Smooth muscle cell (in vitro differentiated cells): ENCODE data around the gene FBLN1. TPM values are rescaled to one million over a fixed set of nuclear protein-coding genes. Genes with fewer than 3 reads are reported as not detected.

Experiments
- DNase-seq: peaks from one replicate; lab custom pipeline; 2025; ENCODE audit not compliant: unreplicated experiment; lab: John Stamatoyannopoulos, UW
- H2AFZ ChIP-seq: fragments of 200-600 bp; sonication (generic); 2 replicates; pipeline ENCODE4 v1.6.0; 2016; ENCODE audit warnings: antibody characterized with exemption, low read depth, mild to moderate bottlenecking
- H3F3A ChIP-seq: fragments of 200-600 bp; sonication (generic); 2 replicates; pipeline ENCODE4 v1.6.0; 2017; ENCODE audit warnings: antibody characterized with exemption, low read depth
- H3K27ac ChIP-seq: fragments of 200-600 bp; sonication (generic); 2 replicates; pipeline ENCODE4 v1.5.1; 2016; ENCODE audit warnings: low read depth, mild to moderate bottlenecking
- H3K27me3 ChIP-seq: fragments of 200-600 bp; sonication (generic); 2 replicates; pipeline ENCODE4 v1.6.1; 2016; ENCODE audit warnings: low read depth, mild to moderate bottlenecking
- H3K36me3 ChIP-seq: fragments of 200-600 bp; sonication (generic); 2 replicates; pipeline ENCODE4 v1.5.1; 2016; ENCODE audit warnings: low read depth
- H3K4me1 ChIP-seq: fragments of 200-600 bp; sonication (generic); 2 replicates; pipeline ENCODE4 v1.5.1; 2016; ENCODE audit warnings: low read depth
- H3K4me2 ChIP-seq: fragments of 200-600 bp; sonication (generic); 2 replicates; pipeline ENCODE4 v1.6.0; 2016; ENCODE audit warnings: mild to moderate bottlenecking
- H3K4me3 ChIP-seq: fragments of 200-600 bp; sonication (generic); 2 replicates; pipeline ENCODE4 v1.5.1; 2016; ENCODE audit warnings: mild to moderate bottlenecking
- H3K79me2 ChIP-seq: fragments of 200-600 bp; sonication (generic); 2 replicates; pipeline ENCODE4 v1.6.0; 2016; ENCODE audit warnings: low read depth, mild to moderate bottlenecking
- H3K9ac ChIP-seq: fragments of 200-600 bp; sonication (generic); 2 replicates; pipeline ENCODE4 v1.6.0; 2016; ENCODE audit warnings: low read depth
- H3K9me3 ChIP-seq: fragments of 200-600 bp; sonication (generic); replicated peaks from 2 replicates; pipeline ENCODE4 v1.5.1; 2016; ENCODE audit warnings: low read depth
- H4K20me1 ChIP-seq: fragments of 200-600 bp; sonication (generic); 2 replicates; pipeline ENCODE4 v1.6.0; 2016; ENCODE audit warnings: low read depth
- WGBS: methylation state at CpG from one replicate; pipeline ENCODE4 v1.1.7; 2016; ENCODE audit warnings: low lambda C conversion rate; 5-methylcytosine and 5-hydroxymethylcytosine counted together
- polyA plus RNA-seq: library from polyadenylated mRNA; unstranded; fragments of >200 nt; fragmentation: Nextera tagmentation; extraction: Ambion mirVana; gene quantifications from 2 replicates; pipeline ENCODE4 v1.2.1, GENCODE V29; 2016
- total RNA-seq: library from RNA; depleted of rRNA; stranded (reverse); fragments of >200 nt; gene quantifications from 2 replicates; pipeline ENCODE4 v1.2.3, GENCODE V29; 2014
- TF ChIP-seq, protein P1 (sequence below): fragments of 200-600 bp; sonication (generic); IDR thresholded peaks from 2 replicates; pipeline ENCODE4 v1.5.1; 2017; ENCODE audit warnings: borderline replicate concordance, mild to moderate bottlenecking, antibody characterized with exemption; ENCODE audit not compliant: insufficient read depth, poor library complexity, severe bottlenecking

Gene FBLN1
- total and polyA plus RNA-seq, 2 experiments from 2014 or later = 90.9 to 296 TPM

DNA sequence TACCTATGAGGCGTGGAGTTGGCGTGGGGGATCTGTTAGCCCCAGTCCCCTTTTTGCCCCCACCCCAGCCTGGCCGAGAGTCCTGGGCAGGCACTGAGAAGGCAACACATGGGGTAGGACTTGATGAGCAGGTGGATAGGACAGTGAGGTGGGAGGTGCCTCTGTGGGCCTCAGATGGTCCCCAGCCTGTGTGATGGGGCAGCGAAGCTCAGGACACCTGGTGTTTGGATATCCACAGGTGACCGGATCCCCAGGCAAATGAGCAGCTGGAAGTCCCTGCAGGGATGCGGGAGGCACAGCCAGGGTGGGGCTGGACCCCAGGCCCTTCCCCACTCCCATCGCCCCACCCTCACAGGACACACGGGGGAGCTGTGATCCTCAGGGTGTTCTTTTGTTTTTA is 9.7 kb downstream of the FBLN1 start:
- no peaks in the 10 kb centered on the region for H3K9me3 ChIP-seq
- H3K27me3 ChIP-seq = no peaks in the 10 kb centered on the region
- no peaks in the 10 kb centered on the region for H3K36me3 ChIP-seq
- peak overlapping the region; percentile 9 for H3K4me2 ChIP-seq
- no peak for DNase-seq
- peaks cover 29% of the 10 kb centered on the region for H4K20me1 ChIP-seq
- TF ChIP-seq, protein P1, sequence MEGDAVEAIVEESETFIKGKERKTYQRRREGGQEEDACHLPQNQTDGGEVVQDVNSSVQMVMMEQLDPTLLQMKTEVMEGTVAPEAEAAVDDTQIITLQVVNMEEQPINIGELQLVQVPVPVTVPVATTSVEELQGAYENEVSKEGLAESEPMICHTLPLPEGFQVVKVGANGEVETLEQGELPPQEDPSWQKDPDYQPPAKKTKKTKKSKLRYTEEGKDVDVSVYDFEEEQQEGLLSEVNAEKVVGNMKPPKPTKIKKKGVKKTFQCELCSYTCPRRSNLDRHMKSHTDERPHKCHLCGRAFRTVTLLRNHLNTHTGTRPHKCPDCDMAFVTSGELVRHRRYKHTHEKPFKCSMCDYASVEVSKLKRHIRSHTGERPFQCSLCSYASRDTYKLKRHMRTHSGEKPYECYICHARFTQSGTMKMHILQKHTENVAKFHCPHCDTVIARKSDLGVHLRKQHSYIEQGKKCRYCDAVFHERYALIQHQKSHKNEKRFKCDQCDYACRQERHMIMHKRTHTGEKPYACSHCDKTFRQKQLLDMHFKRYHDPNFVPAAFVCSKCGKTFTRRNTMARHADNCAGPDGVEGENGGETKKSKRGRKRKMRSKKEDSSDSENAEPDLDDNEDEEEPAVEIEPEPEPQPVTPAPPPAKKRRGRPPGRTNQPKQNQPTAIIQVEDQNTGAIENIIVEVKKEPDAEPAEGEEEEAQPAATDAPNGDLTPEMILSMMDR = no peak
- no peak overlapping the region for H3K9ac ChIP-seq
- WGBS = 94% methylated on average over 8 of the region's 8 CpGs
- peaks cover 76% of the 10 kb centered on the region for H3K79me2 ChIP-seq
- H3K4me3 ChIP-seq = no peak overlapping the region
- H3F3A ChIP-seq = peaks cover 21% of the 10 kb centered on the region
- H2AFZ ChIP-seq = no peak overlapping the region
- peaks cover 59% of the 10 kb centered on the region for H3K4me1 ChIP-seq
- H3K27ac ChIP-seq = peak overlapping the region; percentile 53

GRCh38 chr22:45515676-45516075 is 13.0 kb downstream of the FBLN1 start:
- TF ChIP-seq, protein P1 = no peak
- Histone ChIP-seq H3K4me2 (peak overlapping the region; percentile 60), H3K27ac (no peak overlapping the region), H3K79me2 (peaks cover 60% of the 10 kb centered on the region), H4K20me1 (peaks cover 42% of the 10 kb centered on the region), H3K4me3 (no peak overlapping the region), H2AFZ (no peak overlapping the region), H3K36me3 (no peaks in the 10 kb centered on the region), H3K9me3 (no peaks in the 10 kb centered on the region), H3K27me3 (no peaks in the 10 kb centered on the region), H3K4me1 (peaks cover 48% of the 10 kb centered on the region), H3F3A (peaks cover 4% of the 10 kb centered on the region), H3K9ac (no peak overlapping the region)
- WGBS = 61% methylated on average over 9 of the region's 9 CpGs
- no peak for DNase-seq

- H3K27me3 ChIP-seq = no peaks in the 10 kb centered on the region
- DNase-seq = no peak
- no peaks in the 10 kb centered on the region for H3K36me3 ChIP-seq
- peaks cover 42% of the 10 kb centered on the region for H4K20me1 ChIP-seq
- peaks cover 60% of the 10 kb centered on the region for H3K79me2 ChIP-seq
- peak overlapping the region; percentile 60 for H3K4me2 ChIP-seq
- no peaks in the 10 kb centered on the region for H3K9me3 ChIP-seq
- peaks cover 44% of the 10 kb centered on the region for H3K4me1 ChIP-seq
- TF ChIP-seq, protein P1 = no peak
- WGBS = 51% methylated on average over 7 of the region's 7 CpGs
- no peak overlapping the region for H3K27ac ChIP-seq
- no peak overlapping the region for H3K9ac ChIP-seq
- H2AFZ ChIP-seq = no peak overlapping the region
- H3K4me3 ChIP-seq = no peak overlapping the region
- no peaks in the 10 kb centered on the region for H3F3A ChIP-seq
Observed at GRCh38 chr22:45516163-45516562, 13.5 kb downstream of the FBLN1 start.

GRCh38 chr22:45516923-45517675 is 14.4 kb downstream of the FBLN1 start:
- Histone ChIP-seq H3F3A (no peaks in the 10 kb centered on the region), H3K4me2 (peak overlapping the region; percentile 60), H3K79me2 (peaks cover 60% of the 10 kb centered on the region), H3K4me3 (no peak overlapping the region), H3K36me3 (no peaks in the 10 kb centered on the region), H2AFZ (no peak overlapping the region), H3K27me3 (no peaks in the 10 kb centered on the region), H3K27ac (no peak overlapping the region), H3K4me1 (peaks cover 37% of the 10 kb centered on the region), H3K9me3 (no peaks in the 10 kb centered on the region), H4K20me1 (peaks cover 41% of the 10 kb centered on the region), H3K9ac (no peak overlapping the region)
- WGBS = 60% methylated on average over 16 of the region's 18 CpGs
- DNase-seq = no peak
- TF ChIP-seq, protein P1 = no peak
